ENCODE data around the gene PDLIM1. TPM values are rescaled to one million over a fixed set of nuclear protein-coding genes. Genes with fewer than 3 reads are reported as not detected.

Gene PDLIM1
- polyA plus RNA-seq, 3 donors, result 1.9 to 5.2 (median 4.8) TPM

DNA sequence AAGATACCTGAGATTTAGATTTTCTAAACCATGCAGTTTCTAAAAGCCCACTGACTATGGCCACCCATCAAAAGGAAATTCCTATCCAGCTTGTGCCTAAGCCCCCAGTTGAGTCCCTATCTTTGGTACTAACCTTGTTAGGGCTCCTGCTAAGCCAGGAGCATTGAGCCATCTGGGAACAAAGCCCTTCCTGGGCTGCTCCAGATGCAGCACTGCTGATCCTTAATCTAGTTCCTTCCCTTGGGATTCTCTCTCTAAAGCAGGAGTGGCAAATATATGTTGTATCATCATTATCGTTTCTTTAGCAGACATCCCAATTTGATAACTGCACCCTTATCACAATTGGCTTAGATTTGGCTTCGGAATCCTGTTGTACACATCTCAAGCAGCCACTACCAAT is 24.7 kb upstream of the PDLIM1 start:
- H3K4me2 ChIP-seq (replicated peaks; ENCODE audit: extremely low read depth, low read length, poor library complexity, severe bottlenecking), result no peak overlapping the region
- intact Hi-C loops (cut with micrococcal nuclease), result no loop called here
- no peaks in the 10 kb centered on the region for H3K4me1 ChIP-seq (ENCODE audit: control insufficient read depth in 1 of 2, insufficient read depth in 2 of 2, low read length in 2 of 2)
- no peaks in the 10 kb centered on the region for H3K36me3 ChIP-seq (replicated peaks in 1 of 2; ENCODE audit: control insufficient read depth in 1 of 2, insufficient read depth in 2 of 2, low read length in 2 of 2)
- DNase-seq, result no peak
- H4K20me1 ChIP-seq (ENCODE audit: insufficient read depth, low read length), result no peaks in the 10 kb centered on the region
- H3K27me3 ChIP-seq (ENCODE audit: control insufficient read depth in 2 of 2, insufficient read depth in 2 of 2, low read length in 2 of 2), result no peaks in the 10 kb centered on the region
- peaks cover 1 to 6% (median 5%) of the 10 kb centered on the region in 3 donors for H3K27me3 Mint-ChIP-seq (ENCODE audit: low read depth in 3 of 3)
- no peak overlapping the region for H2AFZ ChIP-seq (ENCODE audit: insufficient read depth, low read depth, low read length, poor library complexity, severe bottlenecking)
- no peaks in the 10 kb centered on the region for H3K79me2 ChIP-seq (ENCODE audit: insufficient read depth, low read length)
- H3K9me3 ChIP-seq (replicated peaks in 1 of 2; ENCODE audit: control insufficient read depth in 1 of 2, insufficient read depth in 1 of 2, low read length in 2 of 2), result no peaks in the 10 kb centered on the region
- H3K36me3 Mint-ChIP-seq, result no peaks in the 10 kb centered on the region
- no peak overlapping the region for H3K4me3 ChIP-seq (replicated peaks in 1 of 3; ENCODE audit: low read depth in 2 of 3, low read length in 3 of 3)
- TF ChIP-seq, protein P1, sequence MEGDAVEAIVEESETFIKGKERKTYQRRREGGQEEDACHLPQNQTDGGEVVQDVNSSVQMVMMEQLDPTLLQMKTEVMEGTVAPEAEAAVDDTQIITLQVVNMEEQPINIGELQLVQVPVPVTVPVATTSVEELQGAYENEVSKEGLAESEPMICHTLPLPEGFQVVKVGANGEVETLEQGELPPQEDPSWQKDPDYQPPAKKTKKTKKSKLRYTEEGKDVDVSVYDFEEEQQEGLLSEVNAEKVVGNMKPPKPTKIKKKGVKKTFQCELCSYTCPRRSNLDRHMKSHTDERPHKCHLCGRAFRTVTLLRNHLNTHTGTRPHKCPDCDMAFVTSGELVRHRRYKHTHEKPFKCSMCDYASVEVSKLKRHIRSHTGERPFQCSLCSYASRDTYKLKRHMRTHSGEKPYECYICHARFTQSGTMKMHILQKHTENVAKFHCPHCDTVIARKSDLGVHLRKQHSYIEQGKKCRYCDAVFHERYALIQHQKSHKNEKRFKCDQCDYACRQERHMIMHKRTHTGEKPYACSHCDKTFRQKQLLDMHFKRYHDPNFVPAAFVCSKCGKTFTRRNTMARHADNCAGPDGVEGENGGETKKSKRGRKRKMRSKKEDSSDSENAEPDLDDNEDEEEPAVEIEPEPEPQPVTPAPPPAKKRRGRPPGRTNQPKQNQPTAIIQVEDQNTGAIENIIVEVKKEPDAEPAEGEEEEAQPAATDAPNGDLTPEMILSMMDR (IDR thresholded peaks at IDR 0.05), result no peak
- H3K27ac Mint-ChIP-seq, result no peak overlapping the region
- 100% methylated on average over 1 of the region's 2 CpGs for WGBS (ENCODE audit: insufficient coverage)
- H3K9me3 Mint-ChIP-seq, result peaks cover 0 to 3% (median 0%) of the 10 kb centered on the region in 7 donors
- no peak overlapping the region for H3K27ac ChIP-seq (ENCODE audit: low read depth in 1 of 2, low read length in 2 of 2)
- H3K4me3 Mint-ChIP-seq, result no peak overlapping the region
- no peak overlapping the region for H3K9ac ChIP-seq (ENCODE audit: insufficient read depth, low read length, poor library complexity, severe bottlenecking)
- H3K4me1 Mint-ChIP-seq, result peaks cover 6% of the 10 kb centered on the region

DNA sequence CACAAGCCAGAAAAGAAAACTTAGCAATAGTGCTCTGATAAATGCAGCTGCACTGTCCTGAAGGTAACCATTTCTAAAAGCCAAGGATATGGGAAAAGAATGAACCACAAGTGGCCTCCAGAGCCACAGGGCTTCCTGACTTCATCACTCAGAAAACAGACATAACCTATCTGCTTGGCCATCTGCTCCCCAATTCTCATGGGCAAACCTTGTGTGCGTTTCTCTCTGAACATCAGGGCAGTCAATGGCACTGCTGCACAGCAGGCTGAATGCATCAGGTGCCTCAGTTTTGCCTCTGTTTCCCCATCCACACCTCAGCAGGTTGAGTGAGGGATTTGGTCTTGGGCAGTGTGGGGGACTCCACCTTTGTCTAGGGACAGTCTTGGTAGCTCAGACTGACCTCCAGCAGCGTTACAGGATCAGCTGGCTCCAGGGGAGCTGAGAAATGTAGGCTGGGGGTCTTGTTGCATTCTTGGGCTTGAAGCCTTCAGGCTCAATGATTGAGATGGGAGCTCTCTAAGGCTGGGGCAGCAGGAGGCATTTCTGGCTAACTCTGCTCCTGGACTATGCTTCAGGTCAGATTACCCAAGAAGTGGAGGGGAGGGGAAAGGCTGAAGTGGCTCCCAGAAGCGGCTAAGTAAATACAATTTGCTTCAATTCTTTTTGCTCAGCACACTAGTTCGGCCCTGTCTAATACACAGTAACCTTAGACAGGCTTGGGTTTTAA is 23.6 kb upstream of the PDLIM1 start:
- H3K27ac Mint-ChIP-seq, result no peak overlapping the region
- H3K27ac ChIP-seq (ENCODE audit: low read depth in 1 of 2, low read length in 2 of 2), result no peak overlapping the region

More for the DNA sequence above, 23.6 kb upstream of the PDLIM1 start:
- no peaks in the 10 kb centered on the region for H3K36me3 ChIP-seq (replicated peaks in 1 of 2; ENCODE audit: control insufficient read depth in 1 of 2, insufficient read depth in 2 of 2, low read length in 2 of 2)
- Mint-ChIP-seq H3K36me3 (no peaks in the 10 kb centered on the region), H3K4me3 (no peak overlapping the region), H3K27me3 (ENCODE audit: low read depth in 3 of 3) (peaks cover 1 to 5% (median 3%) of the 10 kb centered on the region in 3 donors), H3K9me3 (no peaks in the 10 kb centered on the region), H3K4me1 (peaks cover 14% of the 10 kb centered on the region)
- no peaks in the 10 kb centered on the region for H3K27me3 ChIP-seq (ENCODE audit: control insufficient read depth in 2 of 2, insufficient read depth in 2 of 2, low read length in 2 of 2)
- WGBS (ENCODE audit: insufficient coverage), result 66% methylated on average over 3 of the region's 4 CpGs
- no peak overlapping the region for H3K4me2 ChIP-seq (replicated peaks; ENCODE audit: extremely low read depth, low read length, poor library complexity, severe bottlenecking)
- H3K9me3 ChIP-seq (replicated peaks in 1 of 2; ENCODE audit: control insufficient read depth in 1 of 2, insufficient read depth in 1 of 2, low read length in 2 of 2), result no peaks in the 10 kb centered on the region
- H3K79me2 ChIP-seq (ENCODE audit: insufficient read depth, low read length), result no peaks in the 10 kb centered on the region
- intact Hi-C loops (cut with micrococcal nuclease), result no loop called here
- no peak overlapping the region for H2AFZ ChIP-seq (ENCODE audit: insufficient read depth, low read depth, low read length, poor library complexity, severe bottlenecking)
- H3K9ac ChIP-seq (ENCODE audit: insufficient read depth, low read length, poor library complexity, severe bottlenecking), result no peak overlapping the region
- H3K4me1 ChIP-seq (ENCODE audit: control insufficient read depth in 1 of 2, insufficient read depth in 2 of 2, low read length in 2 of 2), result no peaks in the 10 kb centered on the region
- TF ChIP-seq, protein P1 (IDR thresholded peaks at IDR 0.05), result no peak
- no peak overlapping the region for H3K4me3 ChIP-seq (replicated peaks in 1 of 3; ENCODE audit: low read depth in 2 of 3, low read length in 3 of 3)
- H4K20me1 ChIP-seq (ENCODE audit: insufficient read depth, low read length), result no peaks in the 10 kb centered on the region
- no peak for DNase-seq

Measured in CD14-positive monocyte (primary cell).